NCI-H1930 (cell line): ENCODE data around the gene TNFAIP8.

Experiments
- DNase-seq, 2 experiments: peaks; one replicate each; lab custom pipeline; 2025; lab: John Stamatoyannopoulos, UW

Gene TNFAIP8

GRCh38 chr5:119347991-119348390 is 7.8 kb upstream of the TNFAIP8 start:
- DNase-seq = no peak

- DNase-seq = no peak
Observed at GRCh38 chr5:119353213-119353612, 2.6 kb upstream of the TNFAIP8 start.

GRCh38 chr5:119353686-119354366 is 2.0 kb upstream of the TNFAIP8 start:
- DNase-seq = no peak

GRCh38 chr5:119354537-119355243 is 1.1 kb upstream of the TNFAIP8 start:
- no peak for DNase-seq

GRCh38 chr5:119355244-119355638 is 578 bp upstream of the TNFAIP8 start:
- no peak for DNase-seq

- no peak for DNase-seq
Observed at GRCh38 chr5:119356612-119357188, 881 bp downstream of the TNFAIP8 start.

GRCh38 chr5:119357270-119357669 is 1.5 kb downstream of the TNFAIP8 start:
- no peak for DNase-seq

- DNase-seq = no peak
Observed at GRCh38 chr5:119357808-119358529, 2.1 kb downstream of the TNFAIP8 start.

GRCh38 chr5:119358530-119358900 is 2.7 kb downstream of the TNFAIP8 start:
- DNase-seq = no peak

GRCh38 chr5:119358901-119359603 is 3.2 kb downstream of the TNFAIP8 start:
- no peak for DNase-seq

- DNase-seq = no peak
Observed at GRCh38 chr5:119359737-119360413, 4.1 kb downstream of the TNFAIP8 start.

GRCh38 chr5:119360905-119361593 is 5.2 kb downstream of the TNFAIP8 start:
- no peak for DNase-seq

- no peak for DNase-seq
Observed at GRCh38 chr5:119361594-119362125, 5.8 kb downstream of the TNFAIP8 start.

GRCh38 chr5:119362714-119363113 is 6.9 kb downstream of the TNFAIP8 start:
- no peak for DNase-seq

GRCh38 chr5:119363271-119363670 is 7.5 kb downstream of the TNFAIP8 start:
- no peak for DNase-seq

GRCh38 chr5:119363936-119364335 is 8.1 kb downstream of the TNFAIP8 start:
- no peak for DNase-seq

- DNase-seq = no peak
Observed at GRCh38 chr5:119365847-119366539, 10.2 kb downstream of the TNFAIP8 start.

GRCh38 chr5:119366540-119366881 is 10.7 kb downstream of the TNFAIP8 start:
- DNase-seq = no peak

GRCh38 chr5:119367502-119368237 is 11.9 kb downstream of the TNFAIP8 start:
- DNase-seq = no peak
